ENCODE measurements around the gene POLR1H.

POLR1H gene

GRCh38 chr6:30113003-30113759 lies 52.1 kb downstream of the POLR1H start, which contains the start of gene TRIM31:
Gene TRIM31, minus strand, starts transcription at chr6:30113090. Its CDS starts 285 bp downstream, at chr6:30112805.
- ATAC-seq (replicated peaks) (peak; percentile 94 to 97), DNase-seq (no peak)
- peaks cover 11 to 33% of the 10 kb centered on the region in 2 donors for H3K4me1 Mint-ChIP-seq
- no peak within 1 kb of the TSS for H3K27ac Mint-ChIP-seq
- H3K4me3 Mint-ChIP-seq = peak within 1 kb of the TSS in 1 of 2 donors; percentile 35
- H3K36me3 Mint-ChIP-seq = no peaks in the 10 kb centered on the region
- H3K9me3 Mint-ChIP-seq = no peaks in the 10 kb centered on the region
- peaks cover 35 to 38% of the 10 kb centered on the region in 2 donors for H3K27me3 Mint-ChIP-seq

GRCh38 chr6:30113841-30114240 lies 52.8 kb downstream of the POLR1H start:
- Mint-ChIP-seq H3K4me1 (peaks cover 10 to 31% of the 10 kb centered on the region in 2 donors), H3K27ac (no peak overlapping the region), H3K9me3 (no peaks in the 10 kb centered on the region), H3K4me3 (no peak overlapping the region), H3K27me3 (peaks cover 28 to 36% of the 10 kb centered on the region in 2 donors), H3K36me3 (no peaks in the 10 kb centered on the region)
- DNase-seq = no peak
- no peak for ATAC-seq (replicated peaks)

Measured in stimulated activated naive B cell treated with anti-CD40 and anti-IgM and Interleukin-4, amounts not matched to agents 10 μg/mL and 1 μg/mL and 100 μg/mL, for 72 hours (primary cell).